HG03520 (cell line): ENCODE results near the gene RBM18.

Experiments used
- ATAC-seq: cut with Tn5 transposase; IDR thresholded peaks from one replicate; pipeline ENCODE4 v1.9.1; 2021; ENCODE audit warnings: mild to moderate bottlenecking, moderate library complexity; ENCODE audit not compliant: unreplicated experiment

RBM18 gene

GRCh38 chr9:122264360-122265148 lies at the start of gene RBM18, which contains the start of gene MRRF:
Gene RBM18 (minus strand): TSS chr9:122264840. CDS start chr9:122261492, 3,348 bp downstream.
Gene MRRF (plus strand): TSS chr9:122264882. CDS start chr9:122270892, 6,010 bp downstream.
- ATAC-seq: peak; percentile 79

GRCh38 chr9:122314165-122314564 lies 49.5 kb upstream of the RBM18 start:
- no peak for ATAC-seq

- ATAC-seq: no peak
These were observed 45.2 kb upstream of the RBM18 start for GRCh38 chr9:122309861-122310260.

- no peak for ATAC-seq
These were observed 43.3 kb upstream of the RBM18 start for GRCh38 chr9:122307925-122308324.

- ATAC-seq: no peak
These were observed 42.4 kb upstream of the RBM18 start for GRCh38 chr9:122307061-122307460.

- ATAC-seq: no peak
These were observed 37.8 kb upstream of the RBM18 start for GRCh38 chr9:122302237-122303093.

- ATAC-seq: no peak
These were observed 32.9 kb upstream of the RBM18 start for GRCh38 chr9:122297512-122297911.

- ATAC-seq: no peak
These were observed 29.9 kb upstream of the RBM18 start for GRCh38 chr9:122294531-122294930.

- no peak for ATAC-seq
These were observed 26.8 kb upstream of the RBM18 start for GRCh38 chr9:122291458-122291857.

GRCh38 chr9:122287214-122287720 lies 22.6 kb upstream of the RBM18 start:
- no peak for ATAC-seq

GRCh38 chr9:122286764-122287163 lies 22.1 kb upstream of the RBM18 start:
- ATAC-seq: no peak

- no peak for ATAC-seq
These were observed 16.7 kb upstream of the RBM18 start for GRCh38 chr9:122281368-122281767.

- ATAC-seq: no peak
These were observed 12.8 kb upstream of the RBM18 start for GRCh38 chr9:122277285-122277897.

- ATAC-seq: no peak
These were observed 11.5 kb upstream of the RBM18 start for GRCh38 chr9:122276096-122276495.

GRCh38 chr9:122274055-122274454 lies 9.4 kb upstream of the RBM18 start:
- no peak for ATAC-seq

- ATAC-seq: no peak
These were observed 3.6 kb upstream of the RBM18 start for GRCh38 chr9:122268041-122268814.

- peak; percentile 22 for ATAC-seq
These were observed 692 bp upstream of the RBM18 start for GRCh38 chr9:122265149-122265915.

- ATAC-seq: no peak
These were observed 816 bp downstream of the RBM18 start for GRCh38 chr9:122263699-122264349.

GRCh38 chr9:122262073-122262472 lies 2.6 kb downstream of the RBM18 start:
- no peak for ATAC-seq
